Gastroesophageal sphincter (tissue), 3 donors: ENCODE data around the gene TOP2B.

Experiments
- CTCF ChIP-seq, 4 experiments: fragments of 200-600 bp in 2 of 4; fragments of 450-650 bp in 2 of 4; sonication (generic) in 1 of 4; IDR thresholded peaks; one replicate each; pipeline ENCODE4 v1.5.1; 2017 to 2019; ENCODE audit warnings: antibody characterized with exemption in 4 of 4, mild to moderate bottlenecking in 2 of 4, moderate library complexity in 2 of 4
- EP300 ChIP-seq: sonication (generic); formaldehyde crosslinking; IDR thresholded peaks from one replicate; pipeline ENCODE4 v1.6.1; 2017; ENCODE audit warnings: antibody characterized with exemption, mild to moderate bottlenecking
- POLR2AphosphoS5 ChIP-seq: sonication (generic); formaldehyde crosslinking; IDR thresholded peaks from one replicate; pipeline ENCODE4 v1.6.1; 2017; ENCODE audit warnings: antibody characterized with exemption

- no peak for TF ChIP-seq CTCF (IDR thresholded peaks at IDR 0.05)
- no peak for TF ChIP-seq EP300
- no peak for TF ChIP-seq POLR2AphosphoS5
Measured at GRCh38 chr3:25585361-25586166, 79.1 kb downstream of the TOP2B start.
